ENCODE data around the gene UBAP1. TPM values are rescaled to one million over a fixed set of nuclear protein-coding genes. Genes with fewer than 3 reads are reported as not detected.
"Not testable (repeated sequence)": the region's sequence is repeated elsewhere in the genome, so short reads cannot be mapped to it uniquely, and the experiment has no call there.

Gene UBAP1
- total and polyA plus RNA-seq, 4 experiments from 2014 or later: 34.8 to 58.8 (median 46.9) TPM

GRCh38 chr9:34211395-34211794, 32.6 kb downstream of the UBAP1 start:
- Mint-ChIP-seq H3K27me3 (no peaks in the 10 kb centered on the region), H3K9me3 (peaks cover 0 to 1% (median 0%) of the 10 kb centered on the region in 8 donors), H3K36me3 (peaks cover 10 to 14% of the 10 kb centered on the region in 2 donors), H3K4me1 (peaks cover 20 to 52% (median 31%) of the 10 kb centered on the region in 4 donors), H3K4me3 (no peak overlapping the region), H3K27ac (peak overlapping the region in 1 of 7 donors; percentile 23)
- Histone ChIP-seq H3K36me3 (ENCODE audit: insufficient read depth, low read length) (no peaks in the 10 kb centered on the region), H3K27ac (ENCODE audit: low read depth, low read length) (no peak overlapping the region), H3K9me3 (ENCODE audit: control insufficient read depth in 1 of 2, low read length in 2 of 2) (no peaks in the 10 kb centered on the region), H3K4me1 (ENCODE audit: insufficient read depth, low read length) (peaks cover 13% of the 10 kb centered on the region), H3K4me3 (ENCODE audit: low read length in 2 of 2) (no peak overlapping the region), H3K27me3 (ENCODE audit: insufficient read depth, low read length) (no peaks in the 10 kb centered on the region)
- no peak for DNase-seq
- CTCF ChIA-PET (ENCODE audit: partially characterized antibody): interaction anchor here (0.6 kb wide), 1 partner anchor 67 kb away, joined by 7 read pairs; no protein-coding TSS in a partner anchor
- intact Hi-C loops (cut with micrococcal nuclease): no loop called here
- POLR2A ChIA-PET (ENCODE audit: partially characterized antibody): no interaction called here

GRCh38 chr9:34214354-34215000, 35.6 kb downstream of the UBAP1 start:
- H3K4me3 Mint-ChIP-seq; H3K27me3 ChIP-seq (ENCODE audit: insufficient read depth, low read length); H3K9me3 ChIP-seq (ENCODE audit: control insufficient read depth in 1 of 2, low read length in 2 of 2); DNase-seq; CTCF ChIA-PET (ENCODE audit: partially characterized antibody); H3K27ac ChIP-seq (ENCODE audit: low read depth, low read length); POLR2A ChIA-PET (ENCODE audit: partially characterized antibody); H3K4me1 ChIP-seq (ENCODE audit: insufficient read depth, low read length); H3K4me3 ChIP-seq (ENCODE audit: low read length in 2 of 2); H3K9me3 Mint-ChIP-seq; H3K36me3 ChIP-seq (ENCODE audit: insufficient read depth, low read length); intact Hi-C loops (cut with micrococcal nuclease); H3K27me3 Mint-ChIP-seq: not testable (repeated sequence)
- H3K4me1 Mint-ChIP-seq: peaks cover 21 to 51% (median 32%) of the 10 kb centered on the region in 4 donors
- H3K27ac Mint-ChIP-seq: peak overlapping the region in 2 of 7 donors; percentile 7 to 17
- H3K36me3 Mint-ChIP-seq: peaks cover 7 to 13% of the 10 kb centered on the region in 2 donors

- H3K4me3 Mint-ChIP-seq: no peak overlapping the region
- no peaks in the 10 kb centered on the region for H3K9me3 ChIP-seq (ENCODE audit: control insufficient read depth in 1 of 2, low read length in 2 of 2)
- peaks cover 19 to 45% (median 29%) of the 10 kb centered on the region in 4 donors for H3K4me1 Mint-ChIP-seq
- no peak overlapping the region for H3K4me3 ChIP-seq (ENCODE audit: low read length in 2 of 2)
- intact Hi-C loops (cut with micrococcal nuclease): no loop called here
- no peak overlapping the region for H3K27ac ChIP-seq (ENCODE audit: low read depth, low read length)
- no peaks in the 10 kb centered on the region for H3K27me3 Mint-ChIP-seq
- H3K36me3 Mint-ChIP-seq: peaks cover 5 to 20% of the 10 kb centered on the region in 2 donors
- H3K4me1 ChIP-seq (ENCODE audit: insufficient read depth, low read length): peaks cover 5% of the 10 kb centered on the region
- CTCF ChIA-PET (ENCODE audit: partially characterized antibody): interaction anchor here (0.7 to 0.8 kb wide), 2 partner anchors 62 to 279 kb away, joined by 4 read pairs; no protein-coding TSS in a partner anchor
- H3K27me3 ChIP-seq (ENCODE audit: insufficient read depth, low read length): no peaks in the 10 kb centered on the region
- no peak overlapping the region for H3K27ac Mint-ChIP-seq
- H3K36me3 ChIP-seq (ENCODE audit: insufficient read depth, low read length): no peaks in the 10 kb centered on the region
- no peak for DNase-seq
- H3K9me3 Mint-ChIP-seq: no peaks in the 10 kb centered on the region
- POLR2A ChIA-PET (ENCODE audit: partially characterized antibody): no interaction called here
These were observed 37.5 kb downstream of the UBAP1 start for GRCh38 chr9:34216325-34216724.

- H3K27ac ChIP-seq (ENCODE audit: low read depth, low read length); H3K36me3 ChIP-seq (ENCODE audit: insufficient read depth, low read length); H3K27me3 ChIP-seq (ENCODE audit: insufficient read depth, low read length); DNase-seq; H3K4me1 ChIP-seq (ENCODE audit: insufficient read depth, low read length); POLR2A ChIA-PET (ENCODE audit: partially characterized antibody); H3K9me3 Mint-ChIP-seq; intact Hi-C loops (cut with micrococcal nuclease); H3K4me3 Mint-ChIP-seq; H3K4me3 ChIP-seq (ENCODE audit: low read length in 2 of 2); H3K27me3 Mint-ChIP-seq; H3K9me3 ChIP-seq (ENCODE audit: control insufficient read depth in 1 of 2, low read length in 2 of 2): not testable (repeated sequence)
- peaks cover 17 to 42% (median 27%) of the 10 kb centered on the region in 4 donors for H3K4me1 Mint-ChIP-seq
- peaks cover 10 to 23% of the 10 kb centered on the region in 2 donors for H3K36me3 Mint-ChIP-seq
- CTCF ChIA-PET (ENCODE audit: partially characterized antibody): interaction anchor here (0.8 kb wide), 1 partner anchor 63 kb away, joined by 4 read pairs; no protein-coding TSS in a partner anchor
- peak overlapping the region in 1 of 7 donors; percentile 30 for H3K27ac Mint-ChIP-seq
These were observed 38.2 kb downstream of the UBAP1 start for GRCh38 chr9:34217015-34217414.

- intact Hi-C loops (cut with micrococcal nuclease): no loop called here
- no peak for DNase-seq
- Histone ChIP-seq H3K27me3 (ENCODE audit: insufficient read depth, low read length) (no peaks in the 10 kb centered on the region), H3K4me3 (ENCODE audit: low read length in 2 of 2) (no peak overlapping the region), H3K4me1 (ENCODE audit: insufficient read depth, low read length) (no peaks in the 10 kb centered on the region), H3K27ac (ENCODE audit: low read depth, low read length) (no peak overlapping the region), H3K36me3 (ENCODE audit: insufficient read depth, low read length) (peaks cover 5% of the 10 kb centered on the region), H3K9me3 (ENCODE audit: control insufficient read depth in 1 of 2, low read length in 2 of 2) (no peaks in the 10 kb centered on the region)
- H3K9me3 Mint-ChIP-seq: no peaks in the 10 kb centered on the region
- peaks cover 18 to 36% (median 27%) of the 10 kb centered on the region in 4 donors for H3K4me1 Mint-ChIP-seq
- ChIA-PET POLR2A (ENCODE audit: partially characterized antibody) (no interaction called here), CTCF (ENCODE audit: partially characterized antibody) (no interaction called here)
- no peak overlapping the region for H3K4me3 Mint-ChIP-seq
- no peaks in the 10 kb centered on the region for H3K27me3 Mint-ChIP-seq
- H3K27ac Mint-ChIP-seq: no peak overlapping the region
- peaks cover 18 to 24% of the 10 kb centered on the region in 2 donors for H3K36me3 Mint-ChIP-seq
These were observed 39.6 kb downstream of the UBAP1 start for GRCh38 chr9:34218446-34218845.

GRCh38 chr9:34219421-34219820, 40.6 kb downstream of the UBAP1 start:
- H3K27ac Mint-ChIP-seq: no peak overlapping the region
- Histone ChIP-seq H3K4me3 (ENCODE audit: low read length in 2 of 2) (no peak overlapping the region), H3K27me3 (ENCODE audit: insufficient read depth, low read length) (no peaks in the 10 kb centered on the region), H3K36me3 (ENCODE audit: insufficient read depth, low read length) (peaks cover 8% of the 10 kb centered on the region), H3K9me3 (ENCODE audit: control insufficient read depth in 1 of 2, low read length in 2 of 2) (no peaks in the 10 kb centered on the region), H3K4me1 (ENCODE audit: insufficient read depth, low read length) (no peaks in the 10 kb centered on the region), H3K27ac (ENCODE audit: low read depth, low read length) (no peak overlapping the region)
- H3K36me3 Mint-ChIP-seq: peaks cover 24 to 28% of the 10 kb centered on the region in 2 donors
- CTCF ChIA-PET (ENCODE audit: partially characterized antibody): no interaction called here
- H3K27me3 Mint-ChIP-seq: no peaks in the 10 kb centered on the region
- POLR2A ChIA-PET (ENCODE audit: partially characterized antibody): no interaction called here
- no peak for DNase-seq
- peaks cover 12 to 33% (median 26%) of the 10 kb centered on the region in 4 donors for H3K4me1 Mint-ChIP-seq
- H3K9me3 Mint-ChIP-seq: no peaks in the 10 kb centered on the region
- no peak overlapping the region for H3K4me3 Mint-ChIP-seq
- intact Hi-C loops (cut with micrococcal nuclease): no loop called here

- Mint-ChIP-seq H3K4me3 (no peak overlapping the region), H3K27ac (peak overlapping the region in 2 of 7 donors; percentile 42 to 86), H3K27me3 (no peaks in the 10 kb centered on the region), H3K36me3 (peaks cover 24 to 32% of the 10 kb centered on the region in 2 donors), H3K9me3 (no peaks in the 10 kb centered on the region), H3K4me1 (peaks cover 15 to 30% (median 23%) of the 10 kb centered on the region in 4 donors)
- Histone ChIP-seq H3K27ac (ENCODE audit: low read depth, low read length) (no peak overlapping the region), H3K27me3 (ENCODE audit: insufficient read depth, low read length) (no peaks in the 10 kb centered on the region), H3K4me3 (ENCODE audit: low read length in 2 of 2) (no peak overlapping the region), H3K9me3 (ENCODE audit: control insufficient read depth in 1 of 2, low read length in 2 of 2) (no peaks in the 10 kb centered on the region), H3K4me1 (ENCODE audit: insufficient read depth, low read length) (no peaks in the 10 kb centered on the region), H3K36me3 (ENCODE audit: insufficient read depth, low read length) (peaks cover 9% of the 10 kb centered on the region)
- intact Hi-C loops (cut with micrococcal nuclease): no loop called here
- POLR2A ChIA-PET (ENCODE audit: partially characterized antibody): no interaction called here
- no peak for DNase-seq
- CTCF ChIA-PET (ENCODE audit: partially characterized antibody): interaction anchor here (1.0 kb wide), 2 partner anchors 10 to 13 kb away, joined by 3 read pairs; no protein-coding TSS in a partner anchor
These were observed 41.4 kb downstream of the UBAP1 start for GRCh38 chr9:34220218-34220617.

Data from CD4-positive, alpha-beta memory T cell (primary cell).